ENCODE data around the gene PCNX1. TPM values are rescaled to one million over a fixed set of nuclear protein-coding genes. Genes with fewer than 3 reads are reported as not detected.
A peak's percentile ranks its signal among the peaks of the same experiment; 100 is the strongest.
"Not testable (repeated sequence)": the region's sequence is repeated elsewhere in the genome, so short reads cannot be mapped to it uniquely, and the experiment has no call there.

PCNX1 gene
- 73.5 to 77.2 TPM (median 76.2 TPM) in 3 replicates for total RNA-seq

DNA sequence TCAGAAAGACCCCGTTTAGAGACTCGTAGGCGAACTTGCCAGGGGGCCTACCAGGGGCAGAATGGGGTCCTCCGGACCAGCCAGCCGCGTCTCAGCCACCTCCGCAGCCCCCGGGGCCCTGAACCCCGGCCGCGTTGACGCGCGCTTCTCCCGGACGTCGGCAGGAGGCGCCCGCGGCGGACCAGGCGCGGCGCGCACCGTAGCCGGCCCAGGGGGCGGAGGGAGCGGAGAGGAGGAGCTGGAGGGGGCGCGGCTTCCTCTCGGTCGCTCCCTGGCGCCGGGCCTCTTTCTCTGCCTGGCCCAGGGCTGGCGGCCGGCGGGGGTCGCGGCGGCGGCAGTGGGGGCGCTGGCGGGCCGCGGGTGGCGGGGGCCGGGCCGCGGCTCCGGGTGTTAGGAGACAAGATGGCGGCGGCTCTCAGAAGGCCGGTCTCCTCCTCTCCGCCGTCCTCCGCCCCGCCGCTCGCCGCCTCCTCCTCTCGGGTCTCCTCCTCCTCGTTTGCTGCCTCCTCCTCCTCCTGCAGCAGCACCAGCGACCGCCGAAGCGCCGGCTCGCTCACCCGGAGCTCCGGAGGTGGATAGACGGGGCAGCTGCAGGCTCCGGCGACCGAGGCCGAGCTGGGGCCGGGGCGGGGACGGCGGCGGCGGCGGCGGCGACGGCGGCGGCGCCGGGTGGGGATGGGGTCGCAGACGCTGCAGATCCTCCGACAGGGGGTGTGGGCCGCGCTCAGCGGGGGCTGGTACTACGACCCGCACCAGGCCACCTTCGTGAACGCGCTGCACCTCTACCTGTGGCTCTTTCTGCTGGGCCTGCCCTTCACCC is at the start of gene PCNX1:
TSS of gene PCNX1 (plus strand) at position 284 of the 820 bp plus-strand sequence. CDS start at position 676, 392 bp downstream.
- no peaks in the 10 kb centered on the region for H3K9me3 Mint-ChIP-seq
- H3K27me3 Mint-ChIP-seq (ENCODE audit: low read depth) = no peaks in the 10 kb centered on the region
- peak; percentile 86 to 91 for DNase-seq (ENCODE audit: low spot score in 2 of 2, unreplicated experiment in 2 of 2)
- H3K4me1 Mint-ChIP-seq = peaks cover 47% of the 10 kb centered on the region
- TF ChIP-seq, protein P1, sequence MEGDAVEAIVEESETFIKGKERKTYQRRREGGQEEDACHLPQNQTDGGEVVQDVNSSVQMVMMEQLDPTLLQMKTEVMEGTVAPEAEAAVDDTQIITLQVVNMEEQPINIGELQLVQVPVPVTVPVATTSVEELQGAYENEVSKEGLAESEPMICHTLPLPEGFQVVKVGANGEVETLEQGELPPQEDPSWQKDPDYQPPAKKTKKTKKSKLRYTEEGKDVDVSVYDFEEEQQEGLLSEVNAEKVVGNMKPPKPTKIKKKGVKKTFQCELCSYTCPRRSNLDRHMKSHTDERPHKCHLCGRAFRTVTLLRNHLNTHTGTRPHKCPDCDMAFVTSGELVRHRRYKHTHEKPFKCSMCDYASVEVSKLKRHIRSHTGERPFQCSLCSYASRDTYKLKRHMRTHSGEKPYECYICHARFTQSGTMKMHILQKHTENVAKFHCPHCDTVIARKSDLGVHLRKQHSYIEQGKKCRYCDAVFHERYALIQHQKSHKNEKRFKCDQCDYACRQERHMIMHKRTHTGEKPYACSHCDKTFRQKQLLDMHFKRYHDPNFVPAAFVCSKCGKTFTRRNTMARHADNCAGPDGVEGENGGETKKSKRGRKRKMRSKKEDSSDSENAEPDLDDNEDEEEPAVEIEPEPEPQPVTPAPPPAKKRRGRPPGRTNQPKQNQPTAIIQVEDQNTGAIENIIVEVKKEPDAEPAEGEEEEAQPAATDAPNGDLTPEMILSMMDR (IDR thresholded peaks at IDR 0.05; ENCODE audit: unreplicated experiment) = peak; percentile 65
- peak within 1 kb of the TSS; percentile 86 for H3K4me3 Mint-ChIP-seq
- peak within 1 kb of the TSS; percentile 98 for H3K27ac Mint-ChIP-seq
- no peaks in the 10 kb centered on the region for H3K36me3 Mint-ChIP-seq

DNA sequence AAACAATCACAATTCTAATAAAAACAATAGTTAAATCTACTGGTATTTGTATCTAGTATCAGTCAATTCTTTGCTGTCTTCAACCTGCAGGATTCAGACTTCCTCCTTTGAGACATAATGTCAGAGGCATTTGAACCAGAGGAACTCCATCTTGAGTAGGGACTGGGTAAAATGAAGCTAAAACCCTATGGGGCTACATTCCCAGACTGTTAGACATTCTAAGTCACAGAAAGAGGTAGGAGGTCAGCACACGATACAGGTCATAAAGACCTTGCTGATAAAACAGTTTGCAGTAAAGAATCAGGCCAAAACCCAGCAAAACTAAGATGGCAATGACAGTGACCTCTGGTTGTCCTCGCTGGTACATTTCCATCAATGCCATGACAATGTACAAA is 49.8 kb upstream of the PCNX1 start:
- no peak overlapping the region for H3K27ac Mint-ChIP-seq

DNA sequence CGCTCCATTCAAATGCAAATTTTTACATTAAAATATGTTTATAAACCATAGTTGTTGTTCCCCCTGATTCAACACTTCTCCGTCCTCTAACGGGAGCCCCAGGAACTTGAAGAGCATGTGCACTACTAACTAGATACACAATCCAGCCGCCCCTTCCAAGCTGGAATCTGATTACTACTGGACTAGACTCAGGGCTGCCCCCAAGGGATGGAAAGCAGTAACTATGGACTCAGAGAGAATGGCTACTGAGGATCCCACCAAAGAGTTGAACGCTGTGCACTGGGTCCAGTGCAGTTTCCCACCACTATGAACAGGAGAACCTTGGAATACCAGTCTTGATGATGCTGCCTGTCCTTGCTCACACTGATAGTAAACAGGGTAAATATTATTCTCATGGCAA is 48.6 kb upstream of the PCNX1 start:
- no peaks in the 10 kb centered on the region for H3K27me3 Mint-ChIP-seq (ENCODE audit: low read depth)
- no peak overlapping the region for H3K4me3 Mint-ChIP-seq
- H3K4me1 Mint-ChIP-seq = no peaks in the 10 kb centered on the region
- TF ChIP-seq, protein P1 (IDR thresholded peaks at IDR 0.05; ENCODE audit: unreplicated experiment) = no peak
- no peaks in the 10 kb centered on the region for H3K9me3 Mint-ChIP-seq
- no peak for DNase-seq (ENCODE audit: low spot score in 2 of 2, unreplicated experiment in 2 of 2)
- no peaks in the 10 kb centered on the region for H3K36me3 Mint-ChIP-seq
- no peak overlapping the region for H3K27ac Mint-ChIP-seq

More for the DNA sequence above, 49.8 kb upstream of the PCNX1 start:
- Mint-ChIP-seq H3K9me3 (no peaks in the 10 kb centered on the region), H3K4me3 (no peak overlapping the region), H3K36me3 (no peaks in the 10 kb centered on the region), H3K4me1 (no peaks in the 10 kb centered on the region), H3K27me3 (ENCODE audit: low read depth) (no peaks in the 10 kb centered on the region)
- TF ChIP-seq, protein P1 (IDR thresholded peaks at IDR 0.05; ENCODE audit: unreplicated experiment) = no peak
- DNase-seq (ENCODE audit: low spot score in 2 of 2, unreplicated experiment in 2 of 2) = no peak

DNA sequence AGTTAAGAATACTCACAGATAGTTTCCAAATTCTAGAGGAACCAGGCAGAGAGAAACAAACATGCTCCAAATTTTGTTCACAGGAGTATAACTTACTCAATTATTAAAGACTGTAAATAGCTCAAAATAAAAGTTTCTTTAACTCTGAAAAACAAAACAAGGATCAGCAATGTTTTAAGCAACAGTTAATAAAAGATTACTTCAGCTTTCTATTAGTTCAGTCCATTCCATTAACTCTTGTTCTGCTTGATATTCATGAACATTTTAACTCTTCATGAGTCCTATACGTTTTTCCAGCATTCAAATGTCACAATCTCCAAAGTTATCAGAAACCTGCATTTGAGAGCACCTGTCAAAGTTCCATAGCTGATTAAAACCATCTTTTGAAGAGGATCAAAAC is 40.3 kb upstream of the PCNX1 start:
- not testable (repeated sequence) for DNase-seq (ENCODE audit: low spot score in 2 of 2, unreplicated experiment in 2 of 2); H3K4me1 Mint-ChIP-seq; H3K27me3 Mint-ChIP-seq (ENCODE audit: low read depth); H3K27ac Mint-ChIP-seq; H3K36me3 Mint-ChIP-seq; H3K4me3 Mint-ChIP-seq
- peaks cover 46% of the 10 kb centered on the region for H3K9me3 Mint-ChIP-seq

DNA sequence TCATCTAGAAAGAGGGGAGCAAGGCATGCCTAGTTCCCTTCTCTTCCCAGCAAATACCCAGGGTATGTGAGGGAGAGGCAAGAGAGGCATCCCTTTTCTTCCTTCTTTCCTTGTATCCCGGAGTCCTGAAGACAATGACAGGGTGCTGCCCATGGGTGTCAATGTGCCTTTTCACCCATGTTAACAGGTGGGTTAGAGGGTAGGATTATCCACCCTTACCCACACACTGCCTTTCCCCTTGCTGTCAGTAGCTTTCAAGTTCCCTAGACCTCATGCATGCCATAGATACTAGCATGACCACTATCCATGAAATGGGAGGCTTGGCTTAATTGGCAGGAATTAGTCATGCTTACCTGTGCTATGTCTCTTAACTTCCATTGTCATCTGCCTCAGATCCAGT is 36.3 kb upstream of the PCNX1 start:
- no peaks in the 10 kb centered on the region for H3K27me3 Mint-ChIP-seq (ENCODE audit: low read depth)
- no peak for DNase-seq (ENCODE audit: low spot score in 2 of 2, unreplicated experiment in 2 of 2)
- H3K36me3 Mint-ChIP-seq = peaks cover 3% of the 10 kb centered on the region
- peaks cover 6% of the 10 kb centered on the region for H3K4me1 Mint-ChIP-seq
- TF ChIP-seq, protein P1 (IDR thresholded peaks at IDR 0.05; ENCODE audit: unreplicated experiment) = no peak
- H3K27ac Mint-ChIP-seq = no peak overlapping the region
- peaks cover 36% of the 10 kb centered on the region for H3K9me3 Mint-ChIP-seq
- H3K4me3 Mint-ChIP-seq = no peak overlapping the region

DNA sequence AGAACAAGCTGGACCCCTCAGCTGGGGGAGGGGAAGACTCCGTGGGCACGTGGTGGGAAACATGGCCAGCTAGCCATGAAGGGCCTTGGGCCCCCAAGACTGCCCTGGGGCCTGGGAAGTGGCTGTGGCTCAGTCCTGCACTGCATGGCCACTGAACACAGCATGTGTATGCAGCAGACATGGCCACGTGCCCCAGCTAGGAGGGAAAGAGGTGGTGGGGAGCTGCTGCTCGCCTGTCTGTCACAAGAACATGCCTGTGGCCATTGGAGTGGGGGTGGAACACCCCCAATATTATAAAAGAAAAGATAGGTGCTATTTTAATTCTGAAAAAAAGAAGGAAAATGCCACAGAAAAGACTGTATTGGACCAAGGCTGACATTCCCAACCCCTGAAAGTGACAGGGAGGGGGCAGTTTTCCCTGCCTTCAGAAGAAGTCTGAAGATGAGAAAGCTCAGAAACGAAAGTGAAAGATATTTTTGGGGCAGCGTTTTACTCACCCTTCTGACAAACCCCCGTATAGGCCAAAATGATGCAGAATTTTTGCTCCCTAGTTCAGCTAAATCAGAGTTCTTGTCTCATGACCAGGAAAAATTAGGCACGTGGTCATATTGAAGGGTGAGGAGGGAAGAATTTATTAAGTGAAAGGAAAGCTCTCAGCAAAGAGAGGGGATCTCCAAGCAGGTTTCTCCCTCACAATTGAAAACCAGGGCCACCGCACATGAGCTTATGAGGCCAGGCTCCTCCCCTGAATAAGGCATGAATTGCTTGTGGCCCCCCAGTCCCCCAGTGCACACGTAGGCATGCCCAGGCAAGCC is 35.2 kb upstream of the PCNX1 start:
- Mint-ChIP-seq H3K36me3 (peaks cover 2% of the 10 kb centered on the region), H3K27ac (no peak overlapping the region), H3K27me3 (ENCODE audit: low read depth) (no peaks in the 10 kb centered on the region), H3K4me3 (no peak overlapping the region), H3K4me1 (peaks cover 8% of the 10 kb centered on the region), H3K9me3 (peaks cover 31% of the 10 kb centered on the region)
- no peak for DNase-seq (ENCODE audit: low spot score in 2 of 2, unreplicated experiment in 2 of 2)
- TF ChIP-seq, protein P1 (IDR thresholded peaks at IDR 0.05; ENCODE audit: unreplicated experiment) = no peak

All from mesothelial cell of epicardium (in vitro differentiated cells).